ENCODE data around the gene GOSR1.
"Not testable (repeated sequence)": the region's sequence is repeated elsewhere in the genome, so short reads cannot be mapped to it uniquely, and the experiment has no call there.

GOSR1 gene

DNA sequence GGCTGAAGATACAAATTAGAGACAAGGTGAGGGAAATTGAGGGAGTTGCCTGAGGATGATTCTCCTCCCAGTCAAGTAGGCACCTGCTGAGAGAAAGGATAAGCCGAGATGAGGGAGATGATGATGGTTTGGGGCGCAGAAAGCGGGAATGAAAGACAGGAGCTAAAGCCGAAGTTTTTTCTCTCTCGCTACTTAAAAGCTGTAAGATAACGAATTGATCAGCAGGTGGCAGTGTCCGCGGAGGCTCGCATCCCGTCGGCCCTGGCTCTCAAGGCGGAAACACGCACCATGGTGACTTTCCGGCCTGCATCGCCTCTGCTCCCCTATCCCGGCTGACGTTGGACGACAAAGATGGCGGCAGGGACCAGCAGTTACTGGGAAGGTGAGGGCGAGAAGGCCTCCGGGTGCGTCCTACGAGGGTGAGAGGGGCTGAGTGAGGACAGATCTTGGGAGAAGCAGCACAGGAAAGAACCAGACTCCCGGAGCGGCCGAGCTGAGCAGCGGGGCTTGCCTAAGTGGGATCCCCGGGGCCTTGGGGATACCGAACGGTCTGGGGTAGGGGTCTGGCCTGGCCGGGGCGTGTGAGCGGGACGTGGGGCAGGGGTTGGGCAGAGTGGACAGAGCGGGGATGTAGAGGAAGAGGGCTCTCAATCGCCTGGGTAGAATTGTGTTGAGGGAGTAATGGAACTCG, at the start of gene GOSR1:
TSS of gene GOSR1 (plus strand) at position 326 of the 691 bp plus-strand sequence. CDS start at position 352, 26 bp downstream.
- DNase-seq, result peak; percentile 88

DNA sequence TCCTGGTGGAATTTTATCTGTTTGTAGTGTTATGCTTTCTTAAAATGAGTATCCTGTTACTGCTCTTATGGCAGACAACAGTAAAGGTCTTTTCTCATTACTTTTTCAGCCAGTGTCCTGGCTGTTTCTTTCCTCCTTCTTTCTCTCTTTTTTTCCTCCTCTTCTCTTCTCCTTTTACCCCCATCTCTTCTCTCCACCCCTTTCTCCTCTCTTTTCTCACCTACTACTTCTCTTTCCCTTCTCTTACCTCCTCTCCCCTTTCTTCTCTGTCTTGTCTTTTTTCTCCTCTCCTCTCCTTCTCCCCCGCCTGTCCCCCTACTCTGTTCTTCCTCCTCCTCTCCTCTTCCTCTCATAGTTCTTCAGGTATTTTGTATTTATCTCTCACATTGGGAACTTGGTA, 49.6 kb upstream of the GOSR1 start:
- no peak for DNase-seq

DNA sequence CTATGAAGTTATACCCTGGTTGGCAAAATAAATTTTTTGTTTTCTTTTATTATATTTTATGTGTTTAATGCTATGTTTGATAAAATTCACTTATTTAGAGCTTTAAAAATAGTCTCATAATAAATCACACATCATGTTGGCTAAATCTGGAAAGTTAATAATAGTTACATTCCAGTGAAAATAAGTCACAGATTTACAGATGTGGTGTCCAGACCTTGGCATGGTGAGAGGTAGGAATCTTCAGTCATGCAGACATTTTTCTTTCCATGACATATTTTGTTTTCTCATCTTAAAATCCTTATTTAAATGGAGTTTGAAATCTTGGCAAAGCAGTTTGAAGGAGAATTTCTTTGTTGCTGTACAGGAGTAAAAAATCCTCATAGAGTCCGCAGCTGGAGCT, 48.1 kb upstream of the GOSR1 start:
- no peak for DNase-seq

DNA sequence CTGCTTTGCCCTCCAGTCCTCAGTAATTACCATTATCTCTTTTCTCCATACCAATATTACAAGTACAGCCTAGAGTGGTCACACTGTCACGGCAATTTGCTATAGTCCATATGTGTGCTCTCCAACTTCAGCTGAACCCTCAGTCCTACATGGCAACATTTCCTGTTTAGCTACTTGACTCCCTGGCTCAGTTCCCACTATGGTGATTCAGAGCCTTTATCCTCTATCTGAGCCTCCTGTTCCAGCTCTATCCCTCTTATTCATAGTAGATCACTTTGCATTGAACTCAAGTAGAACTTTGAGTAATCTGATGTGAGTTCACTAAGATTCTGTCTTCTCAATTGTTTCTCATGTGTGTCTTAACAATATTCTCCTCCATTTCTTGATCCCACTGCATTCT, 43.7 kb upstream of the GOSR1 start:
- no peak for DNase-seq

DNA sequence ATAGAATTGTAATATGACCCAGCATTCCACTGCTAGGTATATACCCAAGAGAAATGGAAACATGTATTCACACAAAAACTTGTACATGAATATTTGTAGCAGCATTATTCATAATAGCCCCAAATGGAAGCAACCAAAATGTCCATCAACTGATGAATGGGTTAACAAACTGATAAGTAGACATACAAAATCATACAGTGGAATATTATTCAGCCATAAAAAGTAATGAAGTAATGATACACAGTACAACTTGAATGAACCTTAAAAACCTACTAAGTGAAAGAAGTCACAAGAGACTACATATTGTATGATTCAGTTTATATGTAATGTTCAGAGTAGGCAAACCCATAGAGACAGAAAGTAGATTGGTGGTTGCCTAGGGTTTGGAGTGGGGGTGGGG, 40.5 kb upstream of the GOSR1 start:
- no peak for DNase-seq

DNA sequence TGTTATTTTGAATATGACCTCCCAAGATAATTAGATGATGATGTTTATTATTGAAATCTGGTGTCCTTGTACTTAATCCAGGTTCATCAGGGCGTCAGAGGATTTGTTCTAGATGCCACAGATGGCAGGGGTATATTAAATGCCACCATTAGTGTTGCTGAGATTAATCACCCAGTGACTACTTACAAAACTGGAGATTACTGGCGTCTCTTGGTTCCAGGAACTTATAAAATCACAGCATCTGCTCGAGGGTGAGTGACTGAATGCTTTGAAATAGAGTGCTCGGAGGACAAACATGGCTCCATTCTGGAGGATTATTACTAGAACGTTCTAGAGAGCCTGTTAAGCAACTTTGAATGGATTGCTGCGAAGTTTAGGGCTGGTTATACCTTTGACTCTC, 33.5 kb upstream of the GOSR1 start:
- no peak for DNase-seq

DNA sequence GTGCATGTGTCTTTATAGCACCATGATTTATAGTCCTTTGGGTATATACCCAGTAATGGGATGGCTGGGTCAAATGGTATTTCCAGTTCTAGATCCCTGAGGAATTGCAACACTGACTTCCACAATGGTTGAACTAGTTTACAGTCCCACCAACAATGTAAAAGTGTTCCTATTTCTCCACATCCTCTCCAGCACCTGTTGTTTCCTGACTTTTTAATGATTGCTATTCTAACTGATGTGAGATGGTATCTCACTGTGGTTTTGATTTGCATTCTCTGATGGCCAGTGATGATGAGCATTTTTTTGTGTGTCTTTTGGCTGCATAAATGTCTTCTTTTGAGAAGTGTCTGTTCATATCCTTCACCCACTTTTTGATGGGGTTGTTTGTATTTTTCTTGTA, 30.6 kb upstream of the GOSR1 start:
- not testable (repeated sequence) for DNase-seq

DNA sequence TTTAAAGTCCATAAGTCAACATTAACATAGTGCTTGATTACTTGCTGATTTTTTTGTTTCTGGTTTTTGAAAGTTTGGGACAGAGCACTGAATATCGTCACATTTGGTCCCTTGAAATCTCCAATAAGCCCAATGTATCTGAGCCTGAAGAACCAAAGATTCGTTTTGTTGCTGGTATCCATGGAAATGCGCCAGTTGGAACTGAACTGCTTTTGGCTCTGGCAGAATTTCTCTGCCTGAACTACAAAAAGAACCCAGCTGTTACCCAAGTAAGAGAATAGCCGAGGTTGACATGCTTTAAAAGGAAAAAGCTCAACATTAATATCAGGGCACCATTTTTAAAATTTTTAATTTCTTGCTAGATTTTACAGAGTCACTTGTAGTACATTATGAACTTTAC, 27.7 kb upstream of the GOSR1 start:
- DNase-seq, result no peak

DNA sequence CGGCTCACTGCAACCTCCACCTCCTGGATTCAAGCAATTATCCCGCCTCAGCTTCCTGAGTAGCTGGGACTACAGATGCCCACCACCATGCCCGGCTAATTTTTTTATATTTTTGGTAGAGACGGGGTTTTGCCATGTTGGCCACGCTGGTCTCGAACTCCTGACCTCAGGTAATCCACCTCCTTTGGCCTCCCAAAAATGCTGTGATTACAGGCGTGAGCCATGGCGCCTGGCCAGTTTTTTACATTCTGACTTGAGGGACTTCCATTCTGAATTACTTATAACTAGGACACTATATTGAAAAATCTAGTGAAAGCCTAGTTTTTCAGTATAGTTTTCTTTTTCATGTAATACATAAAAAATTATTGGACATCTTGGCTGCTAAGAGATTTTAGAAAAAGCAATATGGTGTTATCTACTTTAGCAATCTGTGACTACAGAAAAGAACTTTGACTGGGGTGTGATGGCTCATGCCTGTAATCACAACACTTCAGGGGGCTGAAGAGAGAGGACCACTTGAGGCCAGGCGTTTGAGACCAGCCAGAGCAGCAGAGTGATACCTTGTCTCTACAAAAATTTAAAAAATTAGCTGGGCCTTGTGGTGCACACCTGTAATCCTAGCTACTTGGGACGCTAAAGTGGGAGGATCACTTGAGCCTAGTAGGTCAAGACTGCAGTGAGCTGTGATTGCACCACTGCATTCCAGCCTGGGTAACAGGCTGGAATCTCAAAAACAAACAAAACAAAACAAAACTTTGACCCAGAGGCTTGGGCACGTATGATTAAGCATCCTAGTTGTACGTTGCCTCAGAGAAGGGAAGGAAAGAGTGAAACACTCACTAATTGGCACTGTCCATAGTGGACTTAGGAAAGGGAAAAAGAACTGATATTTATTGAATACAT, 26.8 kb upstream of the GOSR1 start:
- DNase-seq, result no peak

DNA sequence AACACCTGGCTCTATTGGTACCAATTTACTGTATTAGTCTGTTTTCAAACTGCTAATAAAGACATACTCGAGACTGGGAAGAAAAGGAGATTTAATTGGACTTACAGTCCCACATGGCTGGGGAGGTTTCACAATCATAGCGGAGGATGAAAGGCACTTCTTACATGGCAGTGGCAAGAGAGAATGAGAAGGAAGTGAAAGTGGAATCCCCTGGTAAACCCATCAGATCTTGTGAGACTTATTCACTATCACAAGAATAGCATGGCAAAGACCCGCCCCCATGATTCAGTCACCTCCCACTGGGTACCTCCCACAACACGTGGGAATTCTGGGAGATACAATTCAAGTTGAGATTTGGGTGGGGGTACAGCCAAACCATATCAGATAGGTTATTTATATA, 22.6 kb upstream of the GOSR1 start:
- DNase-seq, result no peak

DNA sequence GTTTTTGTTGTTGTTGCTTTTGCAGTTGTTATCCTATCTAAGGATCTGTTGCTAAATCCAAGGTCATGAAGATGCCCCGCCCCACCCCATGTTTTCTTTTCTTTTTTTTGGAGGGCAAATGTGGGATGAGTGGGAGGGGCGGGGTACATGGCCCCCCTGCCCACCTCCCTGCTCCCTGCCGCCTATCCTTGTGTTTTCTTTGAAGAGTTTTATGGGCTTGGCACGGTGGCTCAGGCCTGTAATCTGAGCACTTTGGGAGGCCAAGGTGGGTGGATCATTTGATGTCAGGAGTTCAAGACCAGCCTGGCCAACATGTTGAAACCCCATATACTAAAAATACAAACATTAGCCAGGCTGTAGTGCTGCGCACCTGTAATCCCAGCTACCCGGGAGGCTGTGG, 18.8 kb upstream of the GOSR1 start:
- no peak for DNase-seq

DNA sequence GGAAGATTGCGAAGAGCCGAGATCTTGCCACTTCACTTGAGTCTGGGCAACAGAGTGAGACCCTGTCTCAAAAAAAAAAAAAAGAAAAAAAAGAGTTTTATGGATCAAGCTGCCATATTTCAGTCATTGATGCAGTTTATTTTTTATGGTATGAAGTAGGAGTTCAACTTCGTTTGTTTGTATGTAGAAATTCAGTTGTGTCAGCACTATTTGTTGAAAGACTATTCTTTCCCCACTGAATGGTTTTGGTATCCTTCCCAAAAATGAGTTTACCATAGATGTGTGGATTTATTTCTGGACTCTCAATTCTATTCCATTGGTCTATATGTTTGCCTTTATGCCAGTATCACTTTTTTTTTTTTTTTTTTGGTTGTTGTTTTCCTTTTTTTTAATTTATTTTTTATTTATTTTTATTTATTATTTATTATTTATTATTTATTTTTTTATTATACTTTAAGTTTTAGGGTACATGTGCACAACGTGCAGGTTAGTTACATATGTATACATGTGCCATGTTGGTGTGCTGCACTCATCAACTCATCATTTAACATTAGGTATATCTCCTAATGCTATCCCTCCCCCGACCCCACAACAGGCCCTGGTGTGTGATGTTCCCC, 18.3 kb upstream of the GOSR1 start:
- not testable (repeated sequence) for DNase-seq

DNA sequence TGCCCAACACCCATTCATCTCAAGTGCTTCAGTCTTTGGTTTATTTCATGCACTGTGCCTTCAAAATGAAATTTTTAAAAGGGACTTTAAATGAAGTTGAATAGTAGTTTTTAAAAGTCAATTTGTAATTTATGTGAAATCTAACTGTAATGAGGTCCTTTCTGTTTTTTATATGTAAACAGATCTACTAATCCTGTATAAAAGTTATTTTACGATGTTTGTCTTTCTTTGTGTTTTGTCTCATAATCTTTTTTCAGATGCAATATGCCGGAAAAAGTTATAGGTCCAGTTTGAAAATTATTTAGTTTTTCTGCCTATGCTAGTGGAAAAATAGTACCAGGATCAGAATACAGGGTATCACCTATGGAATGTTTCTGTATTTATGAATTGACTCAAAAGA, 8.7 kb upstream of the GOSR1 start:
- no peak for DNase-seq

DNA sequence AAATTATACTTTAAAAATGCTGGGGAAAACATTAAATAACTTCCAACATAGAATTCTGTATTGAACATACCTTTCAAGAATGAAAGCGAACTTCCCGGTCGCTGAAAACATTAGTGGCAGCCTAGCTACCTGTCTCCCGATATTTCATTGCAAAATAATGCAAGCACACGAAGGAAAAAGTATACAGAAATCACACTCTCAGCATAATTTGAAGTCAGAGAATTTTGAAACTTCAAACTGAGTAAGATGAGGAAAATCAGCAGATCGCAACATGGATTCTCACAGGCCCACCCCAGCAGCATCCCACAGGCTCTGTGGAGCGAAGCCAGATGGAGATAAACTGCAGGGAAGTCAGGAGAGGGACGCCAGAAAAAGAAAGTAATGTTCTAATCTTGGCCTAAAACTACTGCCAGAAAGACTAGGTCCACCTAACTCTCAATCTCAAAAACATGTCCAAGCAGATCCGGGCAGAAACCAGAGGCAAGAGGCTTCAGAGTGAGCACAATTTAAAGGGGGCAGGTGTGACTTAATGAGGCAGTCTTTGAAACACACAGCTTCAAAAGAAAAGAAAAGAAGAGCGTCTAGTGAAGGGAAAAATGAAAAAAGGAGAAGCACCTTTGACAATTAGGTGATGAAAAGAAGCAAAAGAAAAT, 4.8 kb upstream of the GOSR1 start:
- DNase-seq, result no peak

DNA sequence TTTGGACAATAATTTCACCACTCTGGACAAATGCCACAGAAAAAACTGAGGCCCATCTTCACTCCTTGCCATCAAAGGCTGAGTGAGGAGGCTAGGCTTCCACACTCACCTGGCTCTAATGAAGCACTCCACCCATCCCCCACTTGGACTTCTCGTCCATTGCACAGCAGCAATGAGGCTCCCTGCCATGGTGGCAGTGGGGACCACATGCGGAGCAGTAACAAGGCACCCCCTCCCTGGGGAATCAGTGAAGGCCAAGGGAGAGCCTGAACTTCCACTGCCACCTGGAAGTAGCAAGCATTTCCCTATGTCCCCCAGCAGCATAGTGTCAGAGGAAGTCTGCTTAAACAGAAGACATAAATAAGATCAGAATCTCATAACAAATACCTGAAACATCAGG, 2.0 kb upstream of the GOSR1 start:
- no peak for DNase-seq

DNA sequence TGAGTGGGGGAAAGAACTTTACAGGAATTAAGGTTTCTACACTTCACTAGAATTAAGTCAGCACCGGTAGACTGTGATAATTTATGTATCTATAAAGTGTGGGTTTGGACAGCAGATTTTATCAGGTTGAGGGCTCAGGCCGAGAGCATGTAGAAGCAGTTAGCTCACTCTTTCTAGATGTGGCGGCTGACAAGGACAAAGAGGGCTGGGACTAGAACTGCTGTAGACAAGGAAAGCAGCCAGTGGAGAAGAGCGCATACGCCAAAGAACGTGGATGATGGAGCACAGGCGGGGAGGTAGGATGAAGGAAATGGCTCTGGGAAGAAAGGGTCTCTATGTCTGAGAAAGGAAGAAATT, 504 bp upstream of the GOSR1 start:
- DNase-seq, result no peak

DNA sequence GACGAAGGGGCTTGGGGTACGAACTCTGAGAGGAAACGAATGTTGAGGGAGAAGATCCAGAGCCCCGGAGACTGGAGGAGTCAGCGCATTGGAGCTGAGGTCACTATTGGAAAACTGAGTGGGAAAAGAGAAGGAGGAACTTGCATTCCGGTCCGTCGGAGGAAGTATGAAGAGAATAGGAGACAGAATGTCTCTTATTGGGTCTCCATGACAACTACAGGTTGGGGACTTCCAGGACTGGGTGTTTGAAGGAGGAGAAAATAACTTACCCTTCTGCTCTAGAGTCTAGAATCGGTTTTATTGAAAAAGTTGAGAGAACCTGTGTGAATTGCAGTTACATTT, 537 bp downstream of the GOSR1 start:
- no peak for DNase-seq

DNA sequence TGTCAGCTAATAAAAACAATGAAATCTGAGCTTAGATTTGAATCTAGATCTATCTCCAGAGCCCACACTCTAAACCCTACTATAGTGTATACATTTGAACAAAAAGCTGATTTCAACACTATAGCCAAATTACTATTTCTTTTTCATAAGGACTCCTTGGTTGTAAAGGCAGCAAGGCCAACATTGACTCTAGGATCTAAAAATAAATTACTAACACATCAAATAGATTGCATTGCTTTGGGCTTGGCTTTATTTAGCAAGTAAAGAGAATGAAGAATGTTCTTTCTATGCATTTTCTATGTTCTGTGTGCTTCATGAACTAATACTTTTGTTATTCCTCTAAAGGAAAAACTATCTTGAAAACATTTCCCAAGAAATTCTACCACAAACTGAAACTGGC, 5.3 kb downstream of the GOSR1 start:
- no peak for DNase-seq

DNA sequence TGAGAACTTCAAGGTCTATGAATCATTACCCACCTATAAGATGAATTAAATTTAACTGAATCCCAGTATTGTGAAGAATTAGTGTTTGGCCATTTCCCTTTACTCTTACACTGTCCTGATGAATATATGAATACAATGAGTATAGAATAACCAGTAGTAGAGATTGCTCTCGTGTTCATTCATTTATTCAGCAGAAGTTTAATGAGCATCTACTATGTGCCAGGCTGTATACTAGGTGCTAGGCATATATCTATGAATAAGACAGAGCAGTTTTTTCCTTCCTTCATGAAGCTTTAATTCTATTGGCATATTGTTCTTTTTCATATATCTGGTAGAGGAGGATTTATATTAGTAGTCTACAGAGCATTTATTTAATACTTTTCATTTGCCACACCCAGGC, 6.0 kb downstream of the GOSR1 start:
- no peak for DNase-seq

DNA sequence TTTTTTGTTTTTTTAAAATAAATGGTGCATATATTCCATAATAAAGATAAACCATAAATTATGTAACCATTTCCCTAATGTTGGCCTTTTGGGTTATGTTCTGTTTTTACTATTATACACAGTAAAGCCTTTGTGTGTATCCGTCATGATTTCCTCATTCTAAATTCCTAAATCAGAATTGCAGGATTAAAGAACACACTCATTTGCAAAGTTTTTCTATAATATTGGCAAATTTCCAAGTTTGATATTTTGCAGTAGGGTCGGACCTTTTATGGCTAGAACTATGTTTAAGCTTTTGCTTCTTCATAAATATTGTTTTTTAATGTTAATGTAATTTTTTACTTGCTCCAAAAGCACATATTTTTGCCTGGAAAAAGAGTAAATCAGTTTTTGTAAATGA, 16.6 kb downstream of the GOSR1 start:
- no peak for DNase-seq

DNA sequence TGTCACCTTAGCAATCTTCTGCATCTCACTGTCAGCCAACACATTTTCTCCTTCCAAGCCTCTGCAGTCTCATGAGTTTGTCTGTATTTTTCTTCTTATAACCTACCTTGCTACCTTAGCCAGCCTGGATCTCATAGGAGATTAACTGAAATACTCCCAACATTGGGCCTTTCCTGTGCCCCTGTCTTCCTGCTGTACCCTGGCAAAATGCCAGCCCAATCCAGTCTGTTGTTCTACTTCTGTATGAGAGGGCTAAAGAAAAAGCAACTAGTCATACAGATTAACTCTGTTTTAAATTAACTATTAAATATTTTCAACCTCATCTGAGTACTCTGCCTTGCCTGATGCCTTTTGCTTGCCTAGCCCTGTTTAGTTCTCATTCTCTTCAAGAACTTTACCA, 18.4 kb downstream of the GOSR1 start:
- no peak for DNase-seq

DNA sequence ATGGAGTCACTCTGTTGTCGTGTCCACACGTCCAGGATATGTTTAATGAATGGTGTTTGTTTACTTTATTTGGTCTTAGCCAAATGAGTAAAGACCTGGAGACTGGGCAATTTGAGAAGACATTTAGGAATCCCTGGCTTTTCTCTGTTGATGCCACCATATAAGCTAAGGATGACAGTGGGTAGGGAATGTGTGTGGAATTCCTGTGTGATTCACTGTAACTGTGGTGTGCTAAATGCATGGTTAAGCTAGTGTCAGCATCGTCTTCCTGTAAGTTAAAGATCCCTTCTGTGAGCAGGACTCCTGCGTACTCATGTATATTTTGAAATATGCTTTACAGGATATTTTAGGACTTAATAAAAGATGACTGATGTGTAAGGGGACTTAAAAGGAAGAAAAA, 26.4 kb downstream of the GOSR1 start:
- no peak for DNase-seq

DNA sequence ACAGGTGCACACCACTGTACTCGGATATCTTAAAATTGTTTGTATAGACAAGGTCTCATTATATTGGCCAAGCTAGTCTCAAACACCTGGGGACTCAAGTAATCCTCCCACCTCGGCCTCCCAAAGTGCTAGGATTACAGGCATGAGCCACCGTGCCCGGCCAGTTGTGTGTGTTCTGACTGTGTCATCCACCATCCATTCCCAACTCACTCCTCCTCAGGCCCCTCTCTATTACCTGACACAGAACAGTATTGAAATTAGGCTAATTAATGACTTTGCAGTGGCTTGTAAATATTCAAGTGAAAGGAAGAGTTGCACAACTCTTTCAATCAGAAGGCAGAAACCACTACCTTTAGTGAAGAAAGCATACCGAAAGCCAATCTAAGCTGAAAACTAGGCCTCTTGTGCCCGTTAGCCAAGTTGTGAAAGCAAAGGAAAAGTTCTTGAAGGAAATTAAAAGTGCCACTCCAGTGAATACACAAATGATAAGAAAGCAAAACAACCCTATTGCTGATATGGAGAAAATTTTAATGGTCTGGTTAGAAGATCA, 28.7 kb downstream of the GOSR1 start:
- DNase-seq, result no peak
